HG03432 (cell line): ENCODE data around the gene RCBTB2.
A peak's percentile ranks its signal among the peaks of the same experiment; 100 is the strongest.
"Not testable (repeated sequence)": the region's sequence is repeated elsewhere in the genome, so short reads cannot be mapped to it uniquely, and the experiment has no call there.

Experiments
- ATAC-seq: cut with Tn5 transposase; IDR thresholded peaks from one replicate; pipeline ENCODE4 v1.9.1; 2021; ENCODE audit warnings: mild to moderate bottlenecking, moderate library complexity; ENCODE audit not compliant: unreplicated experiment

RCBTB2 gene

DNA sequence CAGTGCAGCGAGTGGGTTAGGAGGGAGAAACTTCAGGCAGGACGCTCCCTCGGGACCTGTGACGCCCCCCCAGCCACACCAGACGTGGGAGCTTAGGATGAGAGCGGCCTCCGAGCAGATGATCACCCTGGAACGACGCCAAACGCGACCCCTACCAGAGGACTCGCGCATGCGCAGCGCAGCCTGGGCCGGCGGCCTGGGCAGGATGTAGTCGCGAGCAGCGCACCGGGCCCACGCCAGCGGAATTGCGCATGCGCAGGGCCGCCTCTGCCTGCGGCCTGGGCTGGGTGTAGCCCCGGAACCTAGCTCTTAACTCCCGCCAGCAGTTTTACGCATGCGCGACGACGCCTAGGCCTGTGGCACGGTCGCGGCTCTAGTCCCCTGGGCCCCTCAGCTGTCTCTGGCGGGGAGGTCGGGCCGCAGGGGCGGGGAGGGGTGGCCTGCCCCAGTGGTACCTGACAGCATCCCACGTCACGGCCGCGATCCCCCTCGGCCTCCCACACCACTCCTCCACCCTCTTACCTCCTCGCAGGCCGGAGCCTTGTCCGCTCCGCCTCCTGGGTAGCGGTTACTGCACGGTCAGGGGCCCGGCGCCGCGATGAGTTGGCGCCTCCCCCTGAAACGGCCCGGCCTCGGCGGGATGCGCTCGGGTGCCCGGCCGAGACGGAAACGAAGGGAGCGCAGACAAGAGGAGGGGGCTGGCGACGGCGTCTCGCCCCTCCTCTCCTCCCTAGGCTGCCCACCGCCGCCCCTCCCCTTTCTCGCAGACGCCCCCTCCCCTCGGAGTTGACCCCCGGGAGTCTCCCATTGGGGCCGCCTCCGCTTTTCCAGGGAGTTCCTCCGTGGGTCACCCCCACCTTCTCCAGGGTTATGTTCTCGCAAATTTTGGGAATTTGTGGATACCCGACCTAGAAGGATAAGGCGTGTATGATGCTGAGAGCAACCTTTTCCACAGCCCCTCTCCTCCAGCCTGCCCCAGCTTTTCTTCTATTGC is at the start of gene RCBTB2:
Gene RCBTB2 (minus strand): TSS at position 575 of the 994 bp plus-strand sequence. CDS start 11,141 bp downstream, outside the sequence.
- peak; percentile 85 for ATAC-seq

GRCh38 chr13:48582084-48582483 is 49.2 kb upstream of the RCBTB2 start:
- ATAC-seq = no peak

DNA sequence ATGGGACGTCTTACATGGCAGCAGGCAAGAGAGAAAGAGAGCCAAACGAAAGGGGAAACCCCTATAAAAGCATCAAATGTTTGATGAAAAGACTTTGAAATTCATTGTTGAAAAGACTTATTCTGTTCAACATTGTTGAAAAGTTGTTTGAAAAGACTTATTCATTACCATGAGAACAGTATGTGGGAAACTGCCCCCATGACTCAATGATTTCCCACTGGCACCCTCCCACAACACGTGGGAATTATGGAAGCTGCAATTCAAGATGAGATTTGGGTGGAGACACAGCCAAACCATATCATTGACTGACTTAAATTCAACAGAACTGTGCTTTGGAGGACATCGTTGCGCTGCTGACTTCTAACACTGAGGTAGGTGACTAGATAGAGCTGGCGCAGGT is 48.0 kb upstream of the RCBTB2 start:
- no peak for ATAC-seq

DNA sequence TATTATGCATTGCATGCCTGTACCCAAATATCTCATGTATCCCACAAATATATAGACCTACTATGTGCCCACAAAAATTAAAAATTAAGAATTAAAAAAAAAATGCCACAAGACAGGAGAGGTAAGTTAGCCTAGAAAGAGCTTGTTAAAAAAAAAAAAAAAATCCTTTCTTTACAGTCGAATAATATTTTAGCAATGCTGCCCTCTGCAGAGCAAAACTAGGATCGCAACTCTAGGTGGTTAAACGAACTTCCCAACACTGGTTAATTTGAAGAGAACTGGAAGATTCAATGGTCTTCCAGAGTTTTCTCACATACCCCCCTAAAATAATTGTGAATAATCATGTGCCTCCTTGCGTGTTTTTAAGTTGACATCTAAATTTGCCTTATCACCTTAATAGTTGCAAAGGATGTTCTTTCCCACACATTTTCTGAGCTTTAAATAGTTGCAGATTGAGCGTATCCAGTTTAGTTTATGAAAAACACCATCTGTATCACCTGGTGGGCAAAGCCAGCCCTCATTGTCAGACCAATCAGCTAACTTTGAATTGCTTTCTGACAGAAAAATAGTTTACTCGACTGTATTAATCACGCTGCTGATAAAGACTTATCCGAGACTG is 47.4 kb upstream of the RCBTB2 start:
- ATAC-seq = no peak

DNA sequence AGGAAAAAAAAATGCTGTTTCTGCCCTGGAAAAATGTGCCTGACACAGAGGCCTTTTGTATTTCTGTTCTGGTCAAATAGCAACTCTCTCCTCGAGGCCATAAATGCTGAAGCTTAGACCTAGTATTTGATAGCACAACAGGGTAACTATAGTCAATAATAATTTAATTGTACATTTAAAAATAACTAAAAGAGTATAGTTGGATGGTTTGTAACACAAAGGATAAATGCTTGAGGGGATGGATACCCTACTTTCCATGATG is 47.0 kb upstream of the RCBTB2 start:
- not testable (repeated sequence) for ATAC-seq

DNA sequence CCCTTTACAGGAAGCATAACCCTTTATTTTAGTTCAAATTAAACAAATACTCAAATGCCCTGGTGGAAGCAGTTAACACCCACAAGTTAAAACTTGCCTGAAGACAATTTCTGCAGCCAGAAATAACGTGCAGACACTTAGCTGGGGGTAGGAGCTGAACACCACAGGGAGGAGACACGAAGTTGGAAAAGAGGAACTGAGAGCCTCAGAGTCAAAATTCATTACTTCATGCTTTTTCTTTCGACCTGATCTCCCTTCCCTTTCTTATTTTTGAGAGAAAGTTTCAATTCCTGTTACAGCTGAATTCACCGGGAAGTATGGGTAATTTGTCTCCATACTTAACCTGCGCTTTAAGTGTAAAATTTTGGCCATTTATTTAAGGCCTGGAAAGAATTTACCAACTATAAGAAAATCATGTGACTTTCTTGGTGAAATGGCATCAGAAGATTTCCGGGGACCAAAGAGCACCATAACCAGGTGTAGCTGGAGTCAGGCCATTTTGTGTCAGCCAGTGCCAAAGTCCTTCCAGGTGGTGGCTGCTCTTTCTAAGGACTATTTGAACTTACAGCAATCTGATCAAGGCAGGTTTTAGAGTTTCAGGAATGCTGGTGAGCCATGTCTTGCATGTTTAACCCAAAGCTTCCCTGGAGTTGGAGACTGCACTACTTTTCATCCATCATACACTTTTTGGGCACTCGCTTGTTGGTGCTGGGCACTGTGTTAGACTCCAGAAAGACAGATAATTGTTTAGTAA is 46.5 kb upstream of the RCBTB2 start:
- ATAC-seq = peak; percentile 84

GRCh38 chr13:48578516-48579164 is 45.8 kb upstream of the RCBTB2 start:
- peak; percentile 68 for ATAC-seq

DNA sequence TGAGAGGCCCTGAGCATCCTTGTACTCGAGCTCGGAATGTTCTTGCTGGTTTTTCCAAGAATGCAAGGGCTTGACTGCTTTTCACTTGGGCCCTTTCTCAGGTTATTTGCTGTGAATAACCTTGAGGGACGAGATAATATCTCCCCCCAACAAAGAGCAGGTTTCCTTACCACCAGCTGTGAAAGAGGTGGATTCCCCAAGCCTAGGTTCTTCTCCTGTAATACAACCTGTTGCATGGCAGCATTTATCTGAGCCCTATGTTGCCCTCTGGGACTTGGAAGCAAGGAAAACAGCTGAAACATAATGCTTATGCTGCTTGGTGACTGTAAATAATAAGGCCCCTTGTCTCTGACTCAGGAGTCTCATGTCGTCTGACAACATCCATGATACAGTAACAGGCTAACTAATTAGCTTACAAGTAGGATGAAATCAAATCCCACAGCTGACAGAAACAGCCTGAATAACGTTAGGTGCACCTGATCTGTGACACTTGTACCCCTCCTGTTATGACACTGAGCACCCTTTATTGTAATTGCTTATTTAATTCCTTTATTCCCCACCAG is 43.6 kb upstream of the RCBTB2 start:
- no peak for ATAC-seq

- ATAC-seq = no peak
These were observed 42.2 kb upstream of the RCBTB2 start for GRCh38 chr13:48575031-48575430.

GRCh38 chr13:48574041-48574796 is 41.3 kb upstream of the RCBTB2 start:
- no peak for ATAC-seq

- ATAC-seq = no peak
These were observed 40.5 kb upstream of the RCBTB2 start for GRCh38 chr13:48573213-48574007.

- peak; percentile 53 for ATAC-seq
These were observed 38.4 kb upstream of the RCBTB2 start for GRCh38 chr13:48571126-48571913.

DNA sequence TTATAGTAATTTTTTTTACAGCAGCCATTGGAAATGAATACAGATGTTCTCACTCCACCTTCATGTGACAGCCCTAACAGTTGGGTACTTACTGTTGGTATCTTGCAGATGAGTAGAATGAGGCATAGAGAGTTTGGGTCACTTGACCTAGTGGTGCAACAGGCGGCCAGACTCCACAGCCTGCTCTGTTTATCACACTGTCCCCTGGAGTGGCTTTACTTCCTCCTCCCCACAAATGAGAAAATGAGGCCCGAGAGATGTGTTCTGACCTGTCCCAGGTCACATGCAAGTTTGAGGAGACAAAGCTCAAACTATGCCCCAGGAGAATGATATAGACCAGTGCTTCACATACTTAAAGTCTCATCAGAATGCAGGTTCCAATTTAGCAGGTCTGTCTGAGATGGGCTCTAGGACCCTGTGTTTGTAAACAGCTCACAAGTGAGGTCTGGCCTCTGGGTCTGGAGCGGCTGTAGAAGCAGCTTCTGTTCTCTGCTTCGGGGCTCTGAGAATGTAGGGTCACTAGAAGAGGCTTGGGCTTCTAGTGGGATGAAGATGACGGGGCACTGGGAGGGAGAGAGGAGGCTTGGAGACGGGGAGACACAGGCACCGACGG is 37.4 kb upstream of the RCBTB2 start:
- ATAC-seq = no peak

- ATAC-seq = no peak
These were observed 36.3 kb upstream of the RCBTB2 start for GRCh38 chr13:48569104-48569666.

- no peak for ATAC-seq
These were observed 35.7 kb upstream of the RCBTB2 start for GRCh38 chr13:48568370-48569103.

- ATAC-seq = no peak
These were observed 34.9 kb upstream of the RCBTB2 start for GRCh38 chr13:48567515-48568369.
